HEK293 (cell line): Measurements from ENCODE around the gene TOP2A.

Source experiments
- CTCF ChIA-PET: fragments of 350-600 bp; formaldehyde crosslinking; extraction: SDS; loops from one replicate; lab custom pipeline; 2021; ENCODE audit warnings: antibody characterized with exemption; lab: Yijun Ruan, JAX
- POLR2A ChIA-PET: fragments of 300-600 bp; formaldehyde crosslinking; extraction: SDS; loops from one replicate; lab custom pipeline; 2020; ENCODE audit warnings: antibody characterized with exemption, inconsistent platforms; lab: Yijun Ruan, JAX
- H3K27ac ChIP-seq: fragments of 200-500 bp; sonication (Bioruptor generic); 2 replicates; pipeline ENCODE4 v1.5.1; 2014; ENCODE audit warnings: low read depth, low read length, control low read depth, inconsistent platforms; ENCODE audit errors: extremely low read depth
- H3K36me3 ChIP-seq, 2 experiments: fragments of 200-500 bp in 1 of 2; sonication (Bioruptor generic) in 1 of 2; 1 replicate in 1 of 2; 2 replicates in 1 of 2; pipeline ENCODE4 v1.5.1; 2014 to 2017; ENCODE audit warnings: inconsistent platforms in 2 of 2, low read length in 2 of 2; ENCODE audit not compliant: control insufficient read depth in 2 of 2, insufficient read depth in 1 of 2
- H3K4me1 ChIP-seq: fragments of 200-500 bp; sonication (Bioruptor generic); 2 replicates; pipeline ENCODE4 v1.5.1; 2014; ENCODE audit warnings: mild to moderate bottlenecking, low read length, inconsistent platforms; ENCODE audit not compliant: control insufficient read depth, insufficient read depth
- H3K4me3 ChIP-seq: 2 replicates; pipeline ENCODE4 v1.5.1; 2011; ENCODE audit warnings: low read depth, mild to moderate bottlenecking, control low read depth, low read length, moderate library complexity
- H3K9me3 ChIP-seq: fragments of 200-500 bp; sonication (Bioruptor generic); 2 replicates; pipeline ENCODE4 v1.5.1; 2014; ENCODE audit warnings: low read depth, low read length, inconsistent platforms; ENCODE audit not compliant: control insufficient read depth, insufficient read depth
- BCL11B ChIP-seq: fragments of 450-650 bp; formaldehyde crosslinking; IDR thresholded peaks from 2 replicates; pipeline ENCODE4 v1.5.1; 2016; ENCODE audit warnings: low read depth, missing biosample characterization, missing genetic modification characterization
- GLIS1 ChIP-seq: fragments of 450-650 bp; formaldehyde crosslinking; IDR thresholded peaks from 2 replicates; pipeline ENCODE4 v1.5.1; 2016; ENCODE audit warnings: missing biosample characterization, missing genetic modification characterization
- KLF8 ChIP-seq: fragments of 450-650 bp; formaldehyde crosslinking; IDR thresholded peaks from 2 replicates; pipeline ENCODE4 v1.5.1; 2016; ENCODE audit warnings: missing biosample characterization, missing genetic modification characterization
- KLF9 ChIP-seq: fragments of 450-650 bp; formaldehyde crosslinking; IDR thresholded peaks from 2 replicates; pipeline ENCODE4 v1.5.1; 2016; ENCODE audit warnings: missing biosample characterization, missing genetic modification characterization, low read depth
- ZBTB48 ChIP-seq: fragments of 450-650 bp; formaldehyde crosslinking; IDR thresholded peaks from 2 replicates; pipeline ENCODE4 v1.5.1; 2016; ENCODE audit warnings: missing biosample characterization, missing genetic modification characterization
- ZBTB8A ChIP-seq: fragments of 450-650 bp; formaldehyde crosslinking; IDR thresholded peaks from 2 replicates; pipeline ENCODE4 v1.5.1; 2016; ENCODE audit warnings: missing biosample characterization, missing genetic modification characterization
- ZEB2 ChIP-seq: fragments of 450-650 bp; formaldehyde crosslinking; IDR thresholded peaks from 2 replicates; pipeline ENCODE4 v1.5.1; 2016; ENCODE audit warnings: missing biosample characterization, missing genetic modification characterization
- ZFP3 ChIP-seq: fragments of 450-650 bp; formaldehyde crosslinking; IDR thresholded peaks from 2 replicates; pipeline ENCODE4 v1.5.1; 2016; ENCODE audit warnings: low read depth, missing biosample characterization, missing genetic modification characterization
- ZNF2 ChIP-seq: fragments of 450-650 bp; formaldehyde crosslinking; IDR thresholded peaks from 2 replicates; pipeline ENCODE4 v1.5.1; 2016; ENCODE audit warnings: missing biosample characterization, missing genetic modification characterization
- ZNF214 ChIP-seq: fragments of 450-650 bp; formaldehyde crosslinking; IDR thresholded peaks from 2 replicates; pipeline ENCODE4 v1.5.1; 2017; ENCODE audit warnings: missing biosample characterization, mild to moderate bottlenecking, missing genetic modification characterization, borderline replicate concordance
- ZNF366 ChIP-seq: fragments of 450-650 bp; formaldehyde crosslinking; conservative IDR thresholded peaks from 2 replicates; pipeline ENCODE4 v1.5.1; 2016; ENCODE audit warnings: missing biosample characterization, missing genetic modification characterization
- ZNF560 ChIP-seq: fragments of 450-650 bp; formaldehyde crosslinking; IDR thresholded peaks from 2 replicates; pipeline ENCODE4 v1.5.1; 2017; ENCODE audit warnings: missing biosample characterization, missing genetic modification characterization, borderline replicate concordance
- ZNF561 ChIP-seq: fragments of 450-650 bp; IDR thresholded peaks from 2 replicates; pipeline ENCODE4 v1.5.1; 2018; ENCODE audit warnings: missing biosample characterization, missing genetic modification characterization, borderline replicate concordance
- ZNF600 ChIP-seq: fragments of 450-650 bp; formaldehyde crosslinking; IDR thresholded peaks from 2 replicates; pipeline ENCODE4 v1.5.1; 2016; ENCODE audit warnings: missing biosample characterization, missing genetic modification characterization
- ZNF610 ChIP-seq: fragments of 450-650 bp; formaldehyde crosslinking; IDR thresholded peaks from 2 replicates; pipeline ENCODE4 v1.5.1; 2016; ENCODE audit warnings: missing biosample characterization, missing genetic modification characterization, borderline replicate concordance
- ZNF660 ChIP-seq: fragments of 450-650 bp; IDR thresholded peaks from 2 replicates; pipeline ENCODE4 v1.5.1; 2018; ENCODE audit warnings: missing biosample characterization, mild to moderate bottlenecking, missing genetic modification characterization
- ZNF677 ChIP-seq: fragments of 450-650 bp; IDR thresholded peaks from 2 replicates; pipeline ENCODE4 v1.5.0; 2018; ENCODE audit warnings: missing biosample characterization, mild to moderate bottlenecking, missing genetic modification characterization, moderate library complexity
- TF ChIP-seq, protein P1 (sequence below): fragments of 450-650 bp; formaldehyde crosslinking; IDR thresholded peaks from 2 replicates; pipeline ENCODE4 v1.5.1; 2016; ENCODE audit warnings: missing biosample characterization, missing genetic modification characterization
- TF ChIP-seq, protein P2 (sequence below): fragments of 450-650 bp; formaldehyde crosslinking; IDR thresholded peaks from 2 replicates; pipeline ENCODE4 v1.5.1; 2016; ENCODE audit warnings: missing biosample characterization, missing genetic modification characterization
- TF ChIP-seq, protein P3 (sequence below): fragments of 450-650 bp; formaldehyde crosslinking; IDR thresholded peaks from 2 replicates; pipeline ENCODE4 v1.5.1; 2016; ENCODE audit warnings: missing biosample characterization, missing genetic modification characterization
- TF ChIP-seq, protein P4 (sequence below): fragments of 450-650 bp; formaldehyde crosslinking; IDR thresholded peaks from 2 replicates; pipeline ENCODE4 v1.5.1; 2017; ENCODE audit warnings: missing biosample characterization, missing genetic modification characterization

TOP2A gene

DNA sequence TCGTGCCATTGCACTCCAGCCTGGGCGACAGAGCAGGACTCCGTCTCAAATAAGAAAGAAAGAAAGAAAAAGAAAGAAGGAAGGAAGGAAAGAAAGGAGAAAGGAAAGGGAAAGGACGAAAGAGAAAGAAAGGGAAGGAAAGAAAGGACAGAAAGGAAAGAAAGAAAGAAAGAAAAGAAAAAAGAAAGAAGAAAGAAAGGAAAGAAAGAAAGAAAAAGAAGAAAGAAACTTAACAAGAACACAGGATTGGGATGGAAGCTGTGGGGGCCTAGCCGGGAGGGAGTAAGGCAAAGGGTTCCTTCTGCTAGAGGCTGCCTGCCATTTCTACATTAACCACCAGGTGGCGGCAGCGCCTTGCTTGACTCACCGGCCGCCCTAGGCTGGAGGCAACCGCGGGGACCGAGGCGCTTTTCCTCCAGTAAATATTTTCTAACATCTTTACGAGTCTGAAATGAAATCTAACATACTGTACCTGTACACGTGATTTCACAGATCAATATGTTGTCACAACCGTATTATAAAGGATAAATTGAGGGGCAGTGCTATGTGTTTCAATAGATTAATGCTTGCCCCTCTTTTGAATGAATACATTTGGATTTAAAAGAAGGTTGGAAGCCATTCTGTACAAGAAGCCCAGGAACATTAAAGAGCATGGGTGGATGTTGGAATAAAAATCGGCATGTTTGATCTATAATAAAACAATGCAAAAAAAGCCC is 59.2 kb downstream of the TOP2A start (continued):
- TF ChIP-seq ZEB2 (tag by site-specific recombination) (peak; percentile 74), ZNF366 (tag by site-specific recombination) (peak; percentile 100), ZNF610 (tag by site-specific recombination) (no peak), KLF8 (tag by site-specific recombination) (peak; percentile 65; the same call in 1 of the 2 replicates), GLIS1 (tag by site-specific recombination) (peak; percentile 63), ZNF660 (peak; percentile 48; the same call in 1 of the 2 replicates), ZNF600 (tag by site-specific recombination) (peak; percentile 99), ZNF214 (tag by site-specific recombination) (no peak), ZBTB48 (tag by site-specific recombination) (0 out of 2 replicates have a peak, but pooled peaks have one; percentile 31), ZNF2 (tag by site-specific recombination) (peak; percentile 45; the same call in 1 of the 2 replicates)
- TF ChIP-seq, protein P1, sequence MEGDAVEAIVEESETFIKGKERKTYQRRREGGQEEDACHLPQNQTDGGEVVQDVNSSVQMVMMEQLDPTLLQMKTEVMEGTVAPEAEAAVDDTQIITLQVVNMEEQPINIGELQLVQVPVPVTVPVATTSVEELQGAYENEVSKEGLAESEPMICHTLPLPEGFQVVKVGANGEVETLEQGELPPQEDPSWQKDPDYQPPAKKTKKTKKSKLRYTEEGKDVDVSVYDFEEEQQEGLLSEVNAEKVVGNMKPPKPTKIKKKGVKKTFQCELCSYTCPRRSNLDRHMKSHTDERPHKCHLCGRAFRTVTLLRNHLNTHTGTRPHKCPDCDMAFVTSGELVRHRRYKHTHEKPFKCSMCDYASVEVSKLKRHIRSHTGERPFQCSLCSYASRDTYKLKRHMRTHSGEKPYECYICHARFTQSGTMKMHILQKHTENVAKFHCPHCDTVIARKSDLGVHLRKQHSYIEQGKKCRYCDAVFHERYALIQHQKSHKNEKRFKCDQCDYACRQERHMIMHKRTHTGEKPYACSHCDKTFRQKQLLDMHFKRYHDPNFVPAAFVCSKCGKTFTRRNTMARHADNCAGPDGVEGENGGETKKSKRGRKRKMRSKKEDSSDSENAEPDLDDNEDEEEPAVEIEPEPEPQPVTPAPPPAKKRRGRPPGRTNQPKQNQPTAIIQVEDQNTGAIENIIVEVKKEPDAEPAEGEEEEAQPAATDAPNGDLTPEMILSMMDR (tag by site-specific recombination): peak; percentile 87
- TF ChIP-seq, protein P2, sequence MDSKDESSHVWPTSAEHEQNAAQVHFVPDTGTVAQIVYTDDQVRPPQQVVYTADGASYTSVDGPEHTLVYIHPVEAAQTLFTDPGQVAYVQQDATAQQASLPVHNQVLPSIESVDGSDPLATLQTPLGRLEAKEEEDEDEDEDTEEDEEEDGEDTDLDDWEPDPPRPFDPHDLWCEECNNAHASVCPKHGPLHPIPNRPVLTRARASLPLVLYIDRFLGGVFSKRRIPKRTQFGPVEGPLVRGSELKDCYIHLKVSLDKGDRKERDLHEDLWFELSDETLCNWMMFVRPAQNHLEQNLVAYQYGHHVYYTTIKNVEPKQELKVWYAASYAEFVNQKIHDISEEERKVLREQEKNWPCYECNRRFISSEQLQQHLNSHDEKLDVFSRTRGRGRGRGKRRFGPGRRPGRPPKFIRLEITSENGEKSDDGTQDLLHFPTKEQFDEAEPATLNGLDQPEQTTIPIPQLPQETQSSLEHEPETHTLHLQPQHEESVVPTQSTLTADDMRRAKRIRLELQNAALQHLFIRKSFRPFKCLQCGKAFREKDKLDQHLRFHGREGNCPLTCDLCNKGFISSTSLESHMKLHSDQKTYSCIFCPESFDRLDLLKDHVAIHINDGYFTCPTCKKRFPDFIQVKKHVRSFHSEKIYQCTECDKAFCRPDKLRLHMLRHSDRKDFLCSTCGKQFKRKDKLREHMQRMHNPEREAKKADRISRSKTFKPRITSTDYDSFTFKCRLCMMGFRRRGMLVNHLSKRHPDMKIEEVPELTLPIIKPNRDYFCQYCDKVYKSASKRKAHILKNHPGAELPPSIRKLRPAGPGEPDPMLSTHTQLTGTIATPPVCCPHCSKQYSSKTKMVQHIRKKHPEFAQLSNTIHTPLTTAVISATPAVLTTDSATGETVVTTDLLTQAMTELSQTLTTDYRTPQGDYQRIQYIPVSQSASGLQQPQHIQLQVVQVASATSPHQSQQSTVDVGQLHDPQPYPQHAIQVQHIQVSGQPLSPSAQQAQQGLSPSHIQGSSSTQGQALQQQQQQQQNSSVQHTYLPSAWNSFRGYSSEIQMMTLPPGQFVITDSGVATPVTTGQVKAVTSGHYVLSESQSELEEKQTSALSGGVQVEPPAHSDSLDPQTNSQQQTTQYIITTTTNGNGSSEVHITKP (tag by site-specific recombination): peak; percentile 15; the same call in 1 of the 2 replicates
- TF ChIP-seq, protein P3, sequence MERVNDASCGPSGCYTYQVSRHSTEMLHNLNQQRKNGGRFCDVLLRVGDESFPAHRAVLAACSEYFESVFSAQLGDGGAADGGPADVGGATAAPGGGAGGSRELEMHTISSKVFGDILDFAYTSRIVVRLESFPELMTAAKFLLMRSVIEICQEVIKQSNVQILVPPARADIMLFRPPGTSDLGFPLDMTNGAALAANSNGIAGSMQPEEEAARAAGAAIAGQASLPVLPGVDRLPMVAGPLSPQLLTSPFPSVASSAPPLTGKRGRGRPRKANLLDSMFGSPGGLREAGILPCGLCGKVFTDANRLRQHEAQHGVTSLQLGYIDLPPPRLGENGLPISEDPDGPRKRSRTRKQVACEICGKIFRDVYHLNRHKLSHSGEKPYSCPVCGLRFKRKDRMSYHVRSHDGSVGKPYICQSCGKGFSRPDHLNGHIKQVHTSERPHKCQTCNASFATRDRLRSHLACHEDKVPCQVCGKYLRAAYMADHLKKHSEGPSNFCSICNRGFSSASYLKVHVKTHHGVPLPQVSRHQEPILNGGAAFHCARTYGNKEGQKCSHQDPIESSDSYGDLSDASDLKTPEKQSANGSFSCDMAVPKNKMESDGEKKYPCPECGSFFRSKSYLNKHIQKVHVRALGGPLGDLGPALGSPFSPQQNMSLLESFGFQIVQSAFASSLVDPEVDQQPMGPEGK: peak; percentile 83
- TF ChIP-seq, protein P4, sequence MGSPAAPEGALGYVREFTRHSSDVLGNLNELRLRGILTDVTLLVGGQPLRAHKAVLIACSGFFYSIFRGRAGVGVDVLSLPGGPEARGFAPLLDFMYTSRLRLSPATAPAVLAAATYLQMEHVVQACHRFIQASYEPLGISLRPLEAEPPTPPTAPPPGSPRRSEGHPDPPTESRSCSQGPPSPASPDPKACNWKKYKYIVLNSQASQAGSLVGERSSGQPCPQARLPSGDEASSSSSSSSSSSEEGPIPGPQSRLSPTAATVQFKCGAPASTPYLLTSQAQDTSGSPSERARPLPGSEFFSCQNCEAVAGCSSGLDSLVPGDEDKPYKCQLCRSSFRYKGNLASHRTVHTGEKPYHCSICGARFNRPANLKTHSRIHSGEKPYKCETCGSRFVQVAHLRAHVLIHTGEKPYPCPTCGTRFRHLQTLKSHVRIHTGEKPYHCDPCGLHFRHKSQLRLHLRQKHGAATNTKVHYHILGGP (tag by site-specific recombination): no peak

DNA sequence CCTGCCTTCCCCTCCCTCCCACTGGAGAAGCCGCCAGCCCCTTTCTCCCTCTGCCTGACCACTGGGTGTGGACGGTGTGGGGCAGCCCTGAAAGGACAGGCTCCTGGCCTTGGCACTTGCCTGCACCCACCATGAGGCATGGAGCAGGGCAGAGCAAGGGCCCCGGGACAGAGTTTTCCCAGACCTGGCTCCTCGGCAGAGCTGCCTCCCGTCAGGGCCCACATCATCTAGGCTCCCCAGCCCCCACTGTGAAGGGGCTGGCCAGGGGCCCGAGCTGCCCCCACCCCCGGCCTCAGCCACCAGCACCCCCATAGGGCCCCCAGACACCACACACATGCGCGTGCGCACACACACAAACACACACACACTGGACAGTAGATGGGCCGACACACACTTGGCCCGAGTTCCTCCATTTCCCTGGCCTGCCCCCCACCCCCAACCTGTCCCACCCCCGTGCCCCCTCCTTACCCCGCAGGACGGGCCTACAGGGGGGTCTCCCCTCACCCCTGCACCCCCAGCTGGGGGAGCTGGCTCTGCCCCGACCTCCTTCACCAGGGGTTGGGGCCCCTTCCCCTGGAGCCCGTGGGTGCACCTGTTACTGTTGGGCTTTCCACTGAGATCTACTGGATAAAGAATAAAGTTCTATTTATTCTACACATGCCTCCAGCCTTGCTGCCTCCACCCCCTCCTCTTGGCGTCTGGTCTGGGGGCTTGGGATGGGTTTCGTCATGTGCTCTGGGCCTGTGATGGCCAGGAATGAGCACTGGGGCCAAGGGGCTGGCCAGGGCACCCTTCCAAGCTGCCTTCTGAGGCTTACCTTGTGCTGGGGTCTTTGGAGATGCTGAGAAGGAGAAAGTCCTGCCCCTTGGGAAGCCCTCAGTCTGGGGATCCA is 60.5 kb downstream of the TOP2A start:
- H3K4me1 ChIP-seq: no peaks in the 10 kb centered on the region
- no peak overlapping the region for H3K4me3 ChIP-seq
- CTCF ChIA-PET: interaction anchor here (0.6 to 16.1 kb wide), 25 partner anchors 9 to 297 kb away, joined by 3 to 453 read pairs (median 4); partner anchors contain the start of gene RARA
- H3K36me3 ChIP-seq: peaks cover 6 to 25% of the 10 kb centered on the region in 2 experiments; a peak in 2 of 3 replicates
- POLR2A ChIA-PET: interaction anchor here (0.5 to 1.5 kb wide), 5 partner anchors 43 to 673 kb away, joined by 3 to 5 read pairs (median 4); partner anchors contain the start of gene TOP2A
- no peaks in the 10 kb centered on the region for H3K9me3 ChIP-seq
- no peak overlapping the region for H3K27ac ChIP-seq
- TF ChIP-seq ZBTB48 (tag by site-specific recombination): no peak
- TF ChIP-seq KLF9: no peak
- TF ChIP-seq ZNF677 (tag by site-specific recombination): no peak
- TF ChIP-seq ZNF560 (tag by site-specific recombination): no peak
- TF ChIP-seq ZFP3 (tag by site-specific recombination): no peak
- no peak for TF ChIP-seq ZBTB8A (tag by site-specific recombination)
- no peak for TF ChIP-seq BCL11B (tag by site-specific recombination)
- TF ChIP-seq, protein P2 (tag by site-specific recombination): no peak
- TF ChIP-seq ZNF561 (tag by site-specific recombination): no peak
